ENCODE measurements around the gene IFI35. TPM values are rescaled to one million over a fixed set of nuclear protein-coding genes. Genes with fewer than 3 reads are reported as not detected.

IFI35 gene
- total and polyA plus RNA-seq, 9 of the 15 experiments (the other 6 are each of a cell fraction or from before 2014, with no cell fraction given), result 4.4 to 13.1 (median 10.2) TPM

GRCh38 chr17:42997984-42998938, 8.3 kb upstream of the IFI35 start, which contains the start of gene RPL27 (continued):
- TF ChIP-seq REST (IDR thresholded peaks at IDR 0.05; ENCODE audit: borderline replicate concordance), result peak; percentile 64; the same call in 1 of the 2 replicates
- 0 out of 2 replicates have a peak, but pooled peaks have one; percentile 25 for TF ChIP-seq REST (CRISPR knock-in tag; IDR thresholded peaks at IDR 0.05; ENCODE audit: low read depth)
- no peak for TF ChIP-seq HOXB6 (CRISPR knock-in tag; IDR thresholded peaks at IDR 0.05; ENCODE audit: borderline replicate concordance)
- no peak for TF ChIP-seq ZNF551 (CRISPR knock-in tag; IDR thresholded peaks at IDR 0.05)
- TF ChIP-seq ZBTB33 (CRISPR knock-in tag; IDR thresholded peaks at IDR 0.05), result no peak
- peak; percentile 96 for TF ChIP-seq CREM (IDR thresholded peaks at IDR 0.05; ENCODE audit: low read depth)
- TF ChIP-seq TGIF2 (CRISPR knock-in tag; IDR thresholded peaks at IDR 0.05), result no peak
- peak; percentile 50 for TF ChIP-seq MXD1 (CRISPR knock-in tag; IDR thresholded peaks at IDR 0.05; ENCODE audit: borderline replicate concordance, poor library complexity, severe bottlenecking)
- TF ChIP-seq SMARCE1 (IDR thresholded peaks at IDR 0.05), result no peak
- TF ChIP-seq ZNF778 (CRISPR knock-in tag; IDR thresholded peaks at IDR 0.05), result no peak
- no peak for TF ChIP-seq CBFB (CRISPR knock-in tag; IDR thresholded peaks at IDR 0.05)
- no peak for TF ChIP-seq RBM17 (IDR thresholded peaks at IDR 0.05; ENCODE audit: borderline replicate concordance, low read depth, low read length)
- no peak for TF ChIP-seq E4F1 (CRISPR knock-in tag; IDR thresholded peaks at IDR 0.05; ENCODE audit: borderline replicate concordance)
- TF ChIP-seq FOXA1 (IDR thresholded peaks at IDR 0.05; ENCODE audit: borderline replicate concordance), result no peak
